ENCODE measurements around the gene STRIP1.

DNA sequence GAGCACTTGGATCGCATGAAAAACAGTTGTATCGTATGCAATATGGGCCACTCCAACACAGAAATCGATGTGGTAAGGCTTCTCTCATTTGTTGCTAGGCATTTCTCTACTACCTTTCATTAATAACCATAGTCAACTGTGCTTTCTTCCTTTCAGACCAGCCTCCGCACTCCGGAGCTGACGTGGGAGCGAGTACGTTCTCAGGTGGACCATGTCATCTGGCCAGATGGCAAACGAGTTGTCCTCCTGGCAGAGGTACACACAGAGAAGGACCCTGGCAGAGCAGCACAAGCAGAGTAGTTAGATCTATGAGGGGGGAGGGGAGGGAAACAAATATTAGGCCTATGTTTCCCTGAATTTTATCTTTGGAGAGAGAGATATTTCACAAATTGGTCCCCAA, 16.0 kb upstream of the STRIP1 start:
- TF ChIP-seq, protein P1, sequence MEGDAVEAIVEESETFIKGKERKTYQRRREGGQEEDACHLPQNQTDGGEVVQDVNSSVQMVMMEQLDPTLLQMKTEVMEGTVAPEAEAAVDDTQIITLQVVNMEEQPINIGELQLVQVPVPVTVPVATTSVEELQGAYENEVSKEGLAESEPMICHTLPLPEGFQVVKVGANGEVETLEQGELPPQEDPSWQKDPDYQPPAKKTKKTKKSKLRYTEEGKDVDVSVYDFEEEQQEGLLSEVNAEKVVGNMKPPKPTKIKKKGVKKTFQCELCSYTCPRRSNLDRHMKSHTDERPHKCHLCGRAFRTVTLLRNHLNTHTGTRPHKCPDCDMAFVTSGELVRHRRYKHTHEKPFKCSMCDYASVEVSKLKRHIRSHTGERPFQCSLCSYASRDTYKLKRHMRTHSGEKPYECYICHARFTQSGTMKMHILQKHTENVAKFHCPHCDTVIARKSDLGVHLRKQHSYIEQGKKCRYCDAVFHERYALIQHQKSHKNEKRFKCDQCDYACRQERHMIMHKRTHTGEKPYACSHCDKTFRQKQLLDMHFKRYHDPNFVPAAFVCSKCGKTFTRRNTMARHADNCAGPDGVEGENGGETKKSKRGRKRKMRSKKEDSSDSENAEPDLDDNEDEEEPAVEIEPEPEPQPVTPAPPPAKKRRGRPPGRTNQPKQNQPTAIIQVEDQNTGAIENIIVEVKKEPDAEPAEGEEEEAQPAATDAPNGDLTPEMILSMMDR (conservative IDR thresholded peaks at IDR 0.05), result no peak
- TF ChIP-seq EZH2 (IDR thresholded peaks at IDR 0.05; ENCODE audit: low read depth), result no peak

Data from PC-9 (cell line).